ENCODE results near the gene KCNJ16.

Gene KCNJ16

DNA sequence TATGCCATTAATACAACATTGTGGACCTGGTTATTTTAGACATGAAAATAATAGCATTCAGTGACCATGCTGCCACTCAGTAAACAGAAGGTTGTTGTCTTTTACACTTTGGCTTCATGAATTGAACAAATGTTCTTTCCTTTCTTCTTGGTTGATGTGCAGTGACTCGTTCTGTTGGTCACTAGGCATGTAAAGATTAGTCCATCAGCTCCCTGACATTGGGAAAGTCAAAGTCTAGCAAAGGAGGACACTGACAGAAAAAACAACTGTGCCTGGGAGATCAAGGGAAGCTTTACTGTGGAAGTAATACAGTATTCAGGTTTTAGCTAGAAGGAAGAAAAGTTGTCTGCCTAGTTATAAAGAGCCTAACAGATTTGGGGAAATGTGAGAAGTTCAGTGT, 6.9 kb downstream of the KCNJ16 start:
- Histone ChIP-seq H3K27me3 (ENCODE audit: control insufficient read depth, low read length) (no peaks in the 10 kb centered on the region), H3K4me2 (ENCODE audit: low read length) (no peak overlapping the region), H3K36me3 (ENCODE audit: control insufficient read depth, low read length) (no peaks in the 10 kb centered on the region), H3K9me3 (ENCODE audit: control insufficient read depth, insufficient read depth, low read length) (no peaks in the 10 kb centered on the region), H3K9me2 (replicated peaks; ENCODE audit: control insufficient read depth, low read length) (no peaks in the 10 kb centered on the region), H3K27ac (ENCODE audit: low read depth, low read length) (no peak overlapping the region), H3K4me1 (ENCODE audit: control insufficient read depth, low read length) (no peaks in the 10 kb centered on the region), H3K79me2 (ENCODE audit: control insufficient read depth, low read length) (no peaks in the 10 kb centered on the region), H4K20me1 (ENCODE audit: control insufficient read depth, insufficient read depth, low read depth, low read length) (no peaks in the 10 kb centered on the region), H3K4me3 (ENCODE audit: low read length) (no peak overlapping the region), H3F3A (ENCODE audit: control insufficient read depth, insufficient read depth) (no peaks in the 10 kb centered on the region)
- TF ChIP-seq EZH2phosphoT487 (IDR thresholded peaks at IDR 0.05; ENCODE audit: borderline replicate concordance, low read length), result no peak
- TF ChIP-seq, protein P1, sequence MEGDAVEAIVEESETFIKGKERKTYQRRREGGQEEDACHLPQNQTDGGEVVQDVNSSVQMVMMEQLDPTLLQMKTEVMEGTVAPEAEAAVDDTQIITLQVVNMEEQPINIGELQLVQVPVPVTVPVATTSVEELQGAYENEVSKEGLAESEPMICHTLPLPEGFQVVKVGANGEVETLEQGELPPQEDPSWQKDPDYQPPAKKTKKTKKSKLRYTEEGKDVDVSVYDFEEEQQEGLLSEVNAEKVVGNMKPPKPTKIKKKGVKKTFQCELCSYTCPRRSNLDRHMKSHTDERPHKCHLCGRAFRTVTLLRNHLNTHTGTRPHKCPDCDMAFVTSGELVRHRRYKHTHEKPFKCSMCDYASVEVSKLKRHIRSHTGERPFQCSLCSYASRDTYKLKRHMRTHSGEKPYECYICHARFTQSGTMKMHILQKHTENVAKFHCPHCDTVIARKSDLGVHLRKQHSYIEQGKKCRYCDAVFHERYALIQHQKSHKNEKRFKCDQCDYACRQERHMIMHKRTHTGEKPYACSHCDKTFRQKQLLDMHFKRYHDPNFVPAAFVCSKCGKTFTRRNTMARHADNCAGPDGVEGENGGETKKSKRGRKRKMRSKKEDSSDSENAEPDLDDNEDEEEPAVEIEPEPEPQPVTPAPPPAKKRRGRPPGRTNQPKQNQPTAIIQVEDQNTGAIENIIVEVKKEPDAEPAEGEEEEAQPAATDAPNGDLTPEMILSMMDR (IDR thresholded peaks at IDR 0.05; ENCODE audit: low read depth, low read length, poor library complexity, severe bottlenecking), result no peak

DNA sequence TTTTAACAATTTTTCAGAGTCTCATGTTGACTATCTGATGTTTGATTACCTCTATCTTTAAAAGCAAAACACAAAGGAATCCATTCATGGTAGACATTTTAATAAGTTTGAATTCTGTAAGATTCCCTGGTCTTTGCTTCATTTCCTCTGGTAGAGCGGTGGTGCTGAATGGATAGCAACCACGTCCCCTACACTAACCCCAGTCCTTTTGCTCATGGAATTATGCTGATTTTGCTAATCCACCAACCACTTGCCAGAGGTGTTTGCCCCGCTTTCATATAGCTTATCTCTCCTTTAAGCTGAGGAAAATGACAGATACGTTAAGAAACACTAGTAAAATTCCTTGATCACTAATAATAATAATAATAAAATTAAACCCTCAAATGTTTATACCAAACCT, 9.5 kb downstream of the KCNJ16 start:
- Histone ChIP-seq H3K36me3 (ENCODE audit: control insufficient read depth, low read length) (no peaks in the 10 kb centered on the region), H3K9me2 (replicated peaks; ENCODE audit: control insufficient read depth, low read length) (no peaks in the 10 kb centered on the region), H3K27me3 (ENCODE audit: control insufficient read depth, low read length) (no peaks in the 10 kb centered on the region), H3K79me2 (ENCODE audit: control insufficient read depth, low read length) (no peaks in the 10 kb centered on the region), H3K4me2 (ENCODE audit: low read length) (no peak overlapping the region), H3K9me3 (ENCODE audit: control insufficient read depth, insufficient read depth, low read length) (no peaks in the 10 kb centered on the region), H3K4me3 (ENCODE audit: low read length) (no peak overlapping the region), H3K4me1 (ENCODE audit: control insufficient read depth, low read length) (no peaks in the 10 kb centered on the region), H4K20me1 (ENCODE audit: control insufficient read depth, insufficient read depth, low read depth, low read length) (no peaks in the 10 kb centered on the region), H3F3A (ENCODE audit: control insufficient read depth, insufficient read depth) (no peaks in the 10 kb centered on the region), H3K27ac (ENCODE audit: low read depth, low read length) (no peak overlapping the region)
- no peak for TF ChIP-seq EZH2phosphoT487 (IDR thresholded peaks at IDR 0.05; ENCODE audit: borderline replicate concordance, low read length)
- TF ChIP-seq, protein P1 (IDR thresholded peaks at IDR 0.05; ENCODE audit: low read depth, low read length, poor library complexity, severe bottlenecking), result no peak

DNA sequence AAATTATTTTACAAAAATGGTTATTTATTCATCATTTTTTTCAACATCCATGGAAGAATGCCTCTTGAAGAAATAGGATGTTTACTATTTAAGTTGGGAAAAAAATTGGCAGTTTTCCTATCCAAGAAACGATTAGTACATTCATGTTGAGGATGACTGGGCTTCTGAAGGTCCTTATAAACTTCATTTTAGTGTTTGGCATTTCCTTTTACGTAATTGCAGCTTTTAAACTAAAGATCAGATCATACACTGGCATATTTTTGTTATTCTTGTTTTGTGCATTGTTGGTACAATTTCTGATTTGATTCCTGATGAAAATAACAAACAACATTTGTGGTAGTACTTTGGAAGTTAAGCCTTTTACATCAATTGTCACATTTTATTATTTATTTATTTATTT, 11.5 kb downstream of the KCNJ16 start:
- Histone ChIP-seq H3K79me2 (ENCODE audit: control insufficient read depth, low read length) (no peaks in the 10 kb centered on the region), H4K20me1 (ENCODE audit: control insufficient read depth, insufficient read depth, low read depth, low read length) (no peaks in the 10 kb centered on the region), H3K4me2 (ENCODE audit: low read length) (no peak overlapping the region), H3F3A (ENCODE audit: control insufficient read depth, insufficient read depth) (no peaks in the 10 kb centered on the region), H3K4me1 (ENCODE audit: control insufficient read depth, low read length) (peaks cover 6% of the 10 kb centered on the region; the same call in 1 of the 2 replicates), H3K9me3 (ENCODE audit: control insufficient read depth, insufficient read depth, low read length) (no peaks in the 10 kb centered on the region), H3K36me3 (ENCODE audit: control insufficient read depth, low read length) (no peaks in the 10 kb centered on the region), H3K9me2 (replicated peaks; ENCODE audit: control insufficient read depth, low read length) (no peaks in the 10 kb centered on the region), H3K27ac (ENCODE audit: low read depth, low read length) (no peak overlapping the region), H3K27me3 (ENCODE audit: control insufficient read depth, low read length) (no peaks in the 10 kb centered on the region), H3K4me3 (ENCODE audit: low read length) (no peak overlapping the region)
- no peak for TF ChIP-seq EZH2phosphoT487 (IDR thresholded peaks at IDR 0.05; ENCODE audit: borderline replicate concordance, low read length)
- TF ChIP-seq, protein P1 (IDR thresholded peaks at IDR 0.05; ENCODE audit: low read depth, low read length, poor library complexity, severe bottlenecking), result no peak
